Activated naive CD8-positive, alpha-beta T cell treated with anti-CD3 and anti-CD28 coated beads, Interleukin-2, amount 50 U/mL, for 24 hours (primary cell): ENCODE data around the gene MACROD2.
"Not testable (repeated sequence)": the region's sequence is repeated elsewhere in the genome, so short reads cannot be mapped to it uniquely, and the experiment has no call there.

Experiments used
- ATAC-seq: fragments of 150-1000 bp; cut with Tn5 transposase; one replicate; pipeline ENCODE4 v1.10.0; 2021
- DNase-seq: peaks from one replicate; pipeline ENCODE4 v3.0.0; 2021
- H3K27ac Mint-ChIP-seq: one replicate; pipeline ENCODE4 v1.8.0; 2021; ENCODE audit warnings: mild to moderate bottlenecking, mixed read lengths
- H3K27me3 Mint-ChIP-seq: one replicate; pipeline ENCODE4 v1.8.0; 2021; ENCODE audit warnings: mixed read lengths
- H3K36me3 Mint-ChIP-seq: one replicate; pipeline ENCODE4 v1.8.0; 2021; ENCODE audit warnings: low read depth, mixed read lengths
- H3K4me1 Mint-ChIP-seq: one replicate; pipeline ENCODE4 v1.8.0; 2021; ENCODE audit warnings: mixed read lengths
- H3K4me3 Mint-ChIP-seq: one replicate; pipeline ENCODE4 v1.8.0; 2021; ENCODE audit warnings: mild to moderate bottlenecking, moderate library complexity, mixed read lengths
- H3K9me3 Mint-ChIP-seq: one replicate; pipeline ENCODE4 v1.8.0; 2021; ENCODE audit warnings: mixed read lengths

The MACROD2 gene

GRCh38 chr20:14966808-14967207 lies 971.5 kb downstream of the MACROD2 start:
- H3K27me3 Mint-ChIP-seq, result no peaks in the 10 kb centered on the region
- ATAC-seq (no peak), DNase-seq (no peak)
- no peak overlapping the region for H3K27ac Mint-ChIP-seq
- no peaks in the 10 kb centered on the region for H3K4me1 Mint-ChIP-seq
- peaks cover 4% of the 10 kb centered on the region for H3K9me3 Mint-ChIP-seq
- no peak overlapping the region for H3K4me3 Mint-ChIP-seq
- no peaks in the 10 kb centered on the region for H3K36me3 Mint-ChIP-seq

- peaks cover 11% of the 10 kb centered on the region for H3K9me3 Mint-ChIP-seq
- ATAC-seq (no peak), DNase-seq (no peak)
- no peaks in the 10 kb centered on the region for H3K4me1 Mint-ChIP-seq
- H3K36me3 Mint-ChIP-seq, result no peaks in the 10 kb centered on the region
- no peaks in the 10 kb centered on the region for H3K27me3 Mint-ChIP-seq
- H3K27ac Mint-ChIP-seq, result no peak overlapping the region
- no peak overlapping the region for H3K4me3 Mint-ChIP-seq
Observed at GRCh38 chr20:14972256-14972655, 976.9 kb downstream of the MACROD2 start.

GRCh38 chr20:14972690-14973089 lies 977.4 kb downstream of the MACROD2 start:
- Mint-ChIP-seq H3K9me3 (peaks cover 11% of the 10 kb centered on the region), H3K4me3 (no peak overlapping the region), H3K27me3 (no peaks in the 10 kb centered on the region), H3K27ac (no peak overlapping the region), H3K36me3 (no peaks in the 10 kb centered on the region), H3K4me1 (no peaks in the 10 kb centered on the region)
- ATAC-seq (no peak), DNase-seq (no peak)

GRCh38 chr20:14979453-14979986 lies 984.2 kb downstream of the MACROD2 start:
- H3K4me1 Mint-ChIP-seq, result no peaks in the 10 kb centered on the region
- H3K9me3 Mint-ChIP-seq, result peaks cover 34% of the 10 kb centered on the region
- no peak overlapping the region for H3K4me3 Mint-ChIP-seq
- no peak for DNase-seq
- no peak overlapping the region for H3K27ac Mint-ChIP-seq
- H3K36me3 Mint-ChIP-seq, result no peaks in the 10 kb centered on the region
- ATAC-seq, result no peak
- no peaks in the 10 kb centered on the region for H3K27me3 Mint-ChIP-seq

DNA sequence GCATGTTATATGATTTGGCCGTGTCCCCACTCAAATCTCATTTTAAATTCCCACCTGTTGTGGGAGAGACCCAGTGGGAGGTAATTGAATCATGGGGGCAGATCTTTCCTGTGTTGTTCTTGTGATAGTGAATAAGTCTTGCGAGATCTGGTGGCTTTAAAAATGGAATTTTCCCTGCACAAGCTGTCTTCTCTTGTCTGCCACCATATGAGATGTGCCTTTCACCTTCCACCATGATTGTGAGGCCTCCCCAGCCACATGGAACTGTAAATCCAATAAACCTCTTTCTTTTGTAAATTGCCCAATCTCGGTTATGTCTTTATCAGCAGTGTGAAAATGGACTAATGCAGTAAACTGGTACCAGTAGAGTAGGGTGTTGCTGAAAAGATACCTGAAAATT lies 986.2 kb downstream of the MACROD2 start:
- H3K27me3 Mint-ChIP-seq, H3K4me1 Mint-ChIP-seq, ATAC-seq, H3K4me3 Mint-ChIP-seq, H3K36me3 Mint-ChIP-seq, DNase-seq, H3K27ac Mint-ChIP-seq: not testable (repeated sequence)
- peaks cover 27% of the 10 kb centered on the region for H3K9me3 Mint-ChIP-seq

- H3K9me3 Mint-ChIP-seq, result peaks cover 27% of the 10 kb centered on the region
- H3K4me1 Mint-ChIP-seq, H3K27me3 Mint-ChIP-seq, H3K27ac Mint-ChIP-seq, H3K36me3 Mint-ChIP-seq, H3K4me3 Mint-ChIP-seq, ATAC-seq, DNase-seq: not testable (repeated sequence)
Observed at GRCh38 chr20:14982324-14982723, 987.0 kb downstream of the MACROD2 start.

GRCh38 chr20:14984305-14984704 lies 989.0 kb downstream of the MACROD2 start:
- no peak overlapping the region for H3K27ac Mint-ChIP-seq
- H3K36me3 Mint-ChIP-seq, result no peaks in the 10 kb centered on the region
- no peaks in the 10 kb centered on the region for H3K27me3 Mint-ChIP-seq
- H3K4me1 Mint-ChIP-seq, result no peaks in the 10 kb centered on the region
- H3K4me3 Mint-ChIP-seq, result no peak overlapping the region
- no peak for ATAC-seq
- peaks cover 29% of the 10 kb centered on the region for H3K9me3 Mint-ChIP-seq
- no peak for DNase-seq

DNA sequence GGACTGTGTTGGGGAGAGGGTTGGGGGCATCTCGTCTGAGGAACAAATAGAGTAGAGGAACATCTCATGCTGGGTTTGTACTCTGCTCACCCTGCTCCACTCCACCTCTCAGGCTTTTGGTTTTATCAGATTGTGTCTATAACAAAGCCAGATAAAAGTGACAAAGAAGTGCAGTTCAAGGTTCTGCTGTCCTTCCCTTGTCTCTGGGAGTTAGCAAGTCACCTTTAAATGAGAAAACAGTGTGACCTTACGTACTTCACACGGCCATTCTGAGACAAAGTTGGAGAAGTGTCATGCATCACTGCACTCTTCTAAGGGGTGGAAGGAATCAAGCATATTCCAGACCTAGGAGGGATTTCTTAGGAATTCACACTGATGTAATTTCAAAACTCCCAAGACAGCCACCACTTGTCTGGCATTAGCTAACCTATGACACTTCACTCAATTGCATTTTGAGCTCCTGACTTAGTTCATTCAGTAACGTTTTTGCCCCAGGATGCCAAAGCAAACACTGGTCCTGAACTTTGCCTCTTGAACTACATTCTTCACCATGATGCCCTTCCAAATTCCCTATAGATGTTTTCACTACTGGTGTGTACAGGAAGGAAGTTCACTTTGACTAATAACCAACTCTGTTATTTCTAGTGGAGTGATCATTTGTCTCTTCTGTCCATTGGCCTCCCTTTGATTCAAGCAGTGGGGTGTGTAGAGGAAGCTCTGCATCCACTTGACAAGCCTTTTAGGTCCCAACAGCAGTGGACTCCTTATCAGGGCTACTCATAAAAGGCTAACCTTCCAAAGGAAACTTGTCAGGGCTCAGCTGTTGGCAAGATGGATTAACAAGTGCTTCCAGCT lies 989.7 kb downstream of the MACROD2 start:
- Mint-ChIP-seq H3K27ac (no peak overlapping the region), H3K27me3 (no peaks in the 10 kb centered on the region), H3K4me1 (no peaks in the 10 kb centered on the region), H3K36me3 (no peaks in the 10 kb centered on the region), H3K9me3 (peaks cover 30% of the 10 kb centered on the region), H3K4me3 (no peak overlapping the region)
- DNase-seq, result no peak
- no peak for ATAC-seq

DNA sequence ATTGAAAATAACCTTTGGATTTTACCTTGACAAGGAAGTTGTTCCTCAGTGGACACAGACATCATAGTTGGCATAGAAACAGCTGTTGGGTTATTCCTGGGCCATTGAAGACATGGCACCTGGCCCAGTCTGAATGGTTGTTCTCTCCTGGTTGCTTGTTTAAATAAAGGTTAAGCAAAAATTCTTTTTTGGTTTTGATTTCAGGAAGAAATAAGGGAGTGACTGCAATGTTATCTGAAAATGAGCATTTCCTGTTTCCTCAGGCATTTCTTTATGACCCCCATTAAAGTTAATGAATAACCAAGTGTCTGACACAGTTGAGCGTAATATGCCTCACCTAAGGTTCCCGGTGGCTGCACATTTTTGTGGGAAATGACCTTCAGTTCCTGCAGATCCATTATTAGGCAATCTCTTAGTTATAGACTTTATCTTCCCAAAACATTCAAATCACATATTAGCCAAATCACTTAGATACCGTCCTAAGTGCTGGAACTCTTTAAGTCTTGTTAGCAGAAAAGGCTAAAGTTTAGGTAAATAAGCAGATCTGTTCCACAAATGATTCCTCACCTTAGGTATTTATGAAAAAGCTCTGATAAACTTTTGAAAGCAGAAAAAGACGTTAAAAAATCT lies 990.8 kb downstream of the MACROD2 start:
- Mint-ChIP-seq H3K4me1 (no peaks in the 10 kb centered on the region), H3K27me3 (no peaks in the 10 kb centered on the region), H3K4me3 (no peak overlapping the region), H3K27ac (no peak overlapping the region), H3K9me3 (peaks cover 25% of the 10 kb centered on the region), H3K36me3 (no peaks in the 10 kb centered on the region)
- ATAC-seq (no peak), DNase-seq (no peak)

GRCh38 chr20:14986656-14987055 lies 991.3 kb downstream of the MACROD2 start:
- H3K27ac Mint-ChIP-seq, result no peak overlapping the region
- no peak overlapping the region for H3K4me3 Mint-ChIP-seq
- H3K36me3 Mint-ChIP-seq, result no peaks in the 10 kb centered on the region
- no peaks in the 10 kb centered on the region for H3K27me3 Mint-ChIP-seq
- H3K4me1 Mint-ChIP-seq, result no peaks in the 10 kb centered on the region
- peaks cover 20% of the 10 kb centered on the region for H3K9me3 Mint-ChIP-seq
- DNase-seq (no peak), ATAC-seq (no peak)

DNA sequence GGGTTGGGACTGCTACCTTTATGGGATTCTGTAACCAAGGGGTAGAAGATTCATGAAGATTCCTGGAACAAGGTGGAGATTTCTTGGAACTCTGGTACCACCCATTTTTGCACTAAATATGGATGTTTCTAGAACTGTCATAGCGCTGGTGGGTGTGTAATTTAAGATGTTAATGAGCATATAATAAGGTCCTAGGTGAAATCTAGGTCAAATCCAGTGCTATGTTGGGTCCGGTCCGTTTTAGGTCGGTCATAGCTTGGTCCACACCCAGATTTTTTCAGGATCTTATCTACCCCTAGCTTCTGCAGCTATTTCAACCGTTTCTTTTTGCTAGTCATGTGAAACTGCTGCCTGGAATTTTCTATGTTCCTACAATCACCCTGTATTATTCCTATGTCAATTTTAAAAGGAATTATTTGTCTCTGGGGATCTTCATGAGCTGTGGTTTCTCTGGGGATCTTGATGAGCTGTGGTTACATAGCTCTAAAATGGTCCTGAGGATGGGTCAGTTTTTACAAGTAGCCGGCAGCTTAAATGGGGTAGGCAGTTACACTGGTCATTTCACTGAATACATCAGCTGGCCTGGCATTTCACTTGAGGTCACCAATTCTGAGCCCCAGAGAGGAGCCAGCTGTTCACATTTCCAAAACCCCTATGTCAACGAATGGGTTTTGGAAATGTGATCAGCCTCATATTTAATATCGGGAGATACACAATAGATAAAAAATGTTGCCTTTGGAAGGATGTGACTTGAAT lies 994.4 kb downstream of the MACROD2 start:
- no peak overlapping the region for H3K4me3 Mint-ChIP-seq
- H3K9me3 Mint-ChIP-seq, result peaks cover 4% of the 10 kb centered on the region
- H3K27me3 Mint-ChIP-seq, result no peaks in the 10 kb centered on the region
- DNase-seq (no peak), ATAC-seq (no peak)
- no peaks in the 10 kb centered on the region for H3K4me1 Mint-ChIP-seq
- no peaks in the 10 kb centered on the region for H3K36me3 Mint-ChIP-seq
- H3K27ac Mint-ChIP-seq, result no peak overlapping the region

DNA sequence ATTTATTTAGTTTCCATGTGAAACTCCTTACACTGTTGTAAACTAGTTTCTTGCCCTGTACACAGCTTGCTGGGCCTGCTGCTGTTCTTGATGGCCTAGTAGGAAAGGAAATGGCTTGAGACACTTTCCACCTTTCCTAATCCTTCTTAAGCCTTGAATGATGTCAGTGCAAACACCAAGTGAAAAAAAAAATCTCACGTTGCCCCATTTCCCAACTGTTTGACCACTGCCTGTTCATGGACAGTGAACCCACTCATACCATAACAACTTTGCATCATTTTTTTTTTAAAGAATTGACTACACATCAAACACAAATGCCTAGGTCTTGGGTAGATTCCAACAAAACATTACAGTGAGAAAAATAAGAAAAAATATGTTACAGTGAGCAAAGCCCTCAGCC lies 995.7 kb downstream of the MACROD2 start:
- no peak for DNase-seq
- Mint-ChIP-seq H3K4me3 (no peak overlapping the region), H3K27ac (no peak overlapping the region), H3K4me1 (no peaks in the 10 kb centered on the region), H3K27me3 (no peaks in the 10 kb centered on the region), H3K36me3 (no peaks in the 10 kb centered on the region), H3K9me3 (peaks cover 4% of the 10 kb centered on the region)
- no peak for ATAC-seq

DNA sequence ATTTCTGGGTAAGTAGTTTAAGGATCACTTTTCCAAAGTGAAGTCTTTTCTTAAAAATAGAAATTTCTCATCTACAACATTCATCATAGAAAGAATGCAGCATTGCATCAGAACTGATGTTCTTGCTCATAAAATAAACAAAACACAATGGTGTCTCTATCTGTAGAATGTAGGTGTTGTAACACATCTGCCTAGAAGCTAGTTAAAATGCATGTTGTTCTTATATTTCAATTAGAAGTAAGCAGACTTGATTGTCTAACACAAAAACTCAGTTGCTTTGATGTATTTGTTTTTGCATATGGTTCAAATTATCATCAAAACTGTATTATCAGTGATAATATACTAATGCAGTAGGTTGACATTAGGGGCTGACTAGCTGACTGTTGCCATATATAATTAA lies 996.8 kb downstream of the MACROD2 start:
- ATAC-seq (no peak), DNase-seq (no peak)
- Mint-ChIP-seq H3K4me3 (no peak overlapping the region), H3K27me3 (no peaks in the 10 kb centered on the region), H3K36me3 (no peaks in the 10 kb centered on the region), H3K9me3 (peaks cover 4% of the 10 kb centered on the region), H3K27ac (no peak overlapping the region), H3K4me1 (no peaks in the 10 kb centered on the region)

DNA sequence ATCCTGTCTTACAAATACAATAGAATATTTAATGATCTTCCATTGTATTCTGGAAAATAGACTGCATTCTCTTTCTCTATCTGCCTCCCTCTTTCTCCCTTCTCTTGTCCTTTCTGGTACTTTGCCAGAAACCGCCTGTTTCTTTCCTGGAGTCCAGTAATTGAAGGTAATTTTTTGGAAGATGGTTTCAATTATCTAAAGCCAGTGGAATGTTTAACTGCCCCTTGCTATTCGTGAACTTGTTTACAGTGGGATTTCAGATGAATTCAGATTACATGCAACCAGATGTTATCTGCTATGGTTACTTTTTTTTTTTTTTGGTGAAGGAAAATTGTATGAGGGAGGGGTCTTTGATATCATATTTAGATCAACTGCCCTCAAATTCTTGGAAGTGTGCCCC lies 997.6 kb downstream of the MACROD2 start:
- Mint-ChIP-seq H3K27me3 (no peaks in the 10 kb centered on the region), H3K4me1 (no peaks in the 10 kb centered on the region), H3K9me3 (peaks cover 4% of the 10 kb centered on the region), H3K36me3 (no peaks in the 10 kb centered on the region), H3K4me3 (no peak overlapping the region), H3K27ac (no peak overlapping the region)
- DNase-seq (no peak), ATAC-seq (no peak)
